GM18519 (cell line): Measurements from ENCODE around the gene HOXC4.
"Not testable (repeated sequence)": the region's sequence is repeated elsewhere in the genome, so short reads cannot be mapped to it uniquely, and the experiment has no call there.

Experiments used
- ATAC-seq: cut with Tn5 transposase; IDR thresholded peaks from one replicate; pipeline ENCODE4 v1.9.1; 2021; ENCODE audit warnings: mild to moderate bottlenecking, moderate library complexity; ENCODE audit not compliant: unreplicated experiment, low FRiP score

Gene HOXC4

GRCh38 chr12:54081581-54082396, 28.2 kb downstream of the HOXC4 start:
- not testable (repeated sequence) for ATAC-seq

GRCh38 chr12:54082397-54082892, 28.8 kb downstream of the HOXC4 start:
- no peak for ATAC-seq

- ATAC-seq: not testable (repeated sequence)
These were observed 34.4 kb downstream of the HOXC4 start for GRCh38 chr12:54088011-54088410.

GRCh38 chr12:54089465-54089864, 35.8 kb downstream of the HOXC4 start:
- ATAC-seq: not testable (repeated sequence)

GRCh38 chr12:54090312-54090711, 36.7 kb downstream of the HOXC4 start:
- not testable (repeated sequence) for ATAC-seq

- ATAC-seq: not testable (repeated sequence)
These were observed 39.3 kb downstream of the HOXC4 start for GRCh38 chr12:54092943-54093342.

GRCh38 chr12:54095928-54096327, 42.3 kb downstream of the HOXC4 start:
- ATAC-seq: not testable (repeated sequence)

GRCh38 chr12:54098644-54099043, 45.0 kb downstream of the HOXC4 start:
- not testable (repeated sequence) for ATAC-seq

GRCh38 chr12:54100588-54100987, 47.0 kb downstream of the HOXC4 start:
- ATAC-seq: not testable (repeated sequence)

GRCh38 chr12:54102223-54102622, 48.6 kb downstream of the HOXC4 start:
- not testable (repeated sequence) for ATAC-seq

GRCh38 chr12:54103827-54104226, 50.2 kb downstream of the HOXC4 start:
- not testable (repeated sequence) for ATAC-seq
